Fibroblast of skin of right quadriceps (primary cell): ENCODE measurements around the gene ACTN2.

Source experiments
- DNase-seq: peaks from one replicate; pipeline ENCODE4 v3.0.0-alpha.2; 2013

ACTN2 gene

GRCh38 chr1:236744533-236744932 lies 58.2 kb downstream of the ACTN2 start:
- no peak for DNase-seq

GRCh38 chr1:236746785-236747184 lies 60.5 kb downstream of the ACTN2 start:
- DNase-seq, result no peak

DNA sequence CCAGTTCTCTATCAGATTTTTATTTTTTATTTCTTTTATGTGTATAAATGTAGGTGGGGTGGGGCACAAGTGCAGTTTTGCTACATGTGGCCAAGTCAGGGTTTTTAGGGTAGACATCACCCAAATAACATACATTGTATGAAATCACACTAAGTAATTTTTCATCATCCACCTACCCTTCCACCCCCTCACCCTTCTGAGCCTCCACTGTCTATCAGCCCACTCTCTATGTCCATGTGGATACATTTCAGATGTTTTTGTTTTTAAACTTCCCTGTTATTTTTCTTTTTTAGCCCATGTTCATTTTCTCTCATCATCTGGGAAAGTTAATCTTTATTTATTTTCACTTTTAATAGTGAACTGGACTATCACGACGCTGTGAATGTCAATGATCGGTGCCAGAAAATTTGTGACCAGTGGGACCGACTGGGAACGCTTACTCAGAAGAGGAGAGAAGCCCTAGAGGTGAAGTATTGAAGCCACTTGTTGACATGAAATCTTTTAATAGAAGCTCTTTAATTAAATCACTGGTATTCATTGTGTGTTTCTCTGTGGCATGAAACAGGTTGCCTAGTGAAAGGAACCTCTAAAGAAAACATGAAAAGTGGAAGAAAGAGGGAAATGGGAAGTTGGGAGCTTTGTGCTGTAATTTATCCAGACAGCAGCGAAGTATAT lies 61.1 kb downstream of the ACTN2 start:
- no peak for DNase-seq

GRCh38 chr1:236748268-236748870 lies 62.1 kb downstream of the ACTN2 start:
- DNase-seq, result no peak

GRCh38 chr1:236750928-236751327 lies 64.6 kb downstream of the ACTN2 start:
- no peak for DNase-seq

DNA sequence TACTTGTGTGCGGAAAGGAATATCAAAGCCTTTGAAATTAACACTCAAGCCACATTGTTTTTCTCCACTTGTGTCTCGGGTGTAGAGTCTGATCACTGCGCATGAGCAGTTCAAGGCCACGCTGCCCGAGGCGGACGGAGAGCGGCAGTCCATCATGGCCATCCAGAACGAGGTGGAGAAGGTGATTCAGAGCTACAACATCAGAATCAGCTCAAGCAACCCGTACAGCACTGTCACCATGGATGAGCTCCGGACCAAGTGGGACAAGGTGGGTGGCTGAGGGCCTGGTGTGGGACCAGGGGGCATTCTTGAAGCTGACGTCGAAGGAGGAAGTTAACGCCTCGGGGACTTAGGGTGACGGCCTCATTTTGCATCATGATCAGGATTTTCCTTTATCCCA lies 65.1 kb downstream of the ACTN2 start:
- no peak for DNase-seq

- no peak for DNase-seq
These were observed 65.6 kb downstream of the ACTN2 start for GRCh38 chr1:236751935-236752334.

DNA sequence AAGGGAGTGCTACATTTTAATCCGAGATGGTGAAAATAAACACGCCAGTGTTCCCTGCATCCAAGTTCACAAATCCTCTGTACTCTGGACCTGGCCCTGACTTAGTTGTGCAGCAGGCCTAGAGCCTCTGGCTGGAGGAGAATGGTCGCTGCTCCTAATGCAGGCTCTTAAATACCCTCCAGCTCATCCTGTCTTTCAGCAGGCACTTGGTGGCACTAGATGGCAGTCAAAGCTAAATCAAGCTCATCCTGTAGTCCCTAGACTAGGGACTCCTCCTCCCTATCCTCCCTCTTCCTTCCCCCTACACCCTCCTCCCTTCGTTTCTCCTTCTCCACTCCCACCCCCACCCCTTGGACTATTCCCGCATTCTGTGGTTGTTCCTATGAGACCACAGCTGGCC lies 67.2 kb downstream of the ACTN2 start:
- DNase-seq, result no peak

DNA sequence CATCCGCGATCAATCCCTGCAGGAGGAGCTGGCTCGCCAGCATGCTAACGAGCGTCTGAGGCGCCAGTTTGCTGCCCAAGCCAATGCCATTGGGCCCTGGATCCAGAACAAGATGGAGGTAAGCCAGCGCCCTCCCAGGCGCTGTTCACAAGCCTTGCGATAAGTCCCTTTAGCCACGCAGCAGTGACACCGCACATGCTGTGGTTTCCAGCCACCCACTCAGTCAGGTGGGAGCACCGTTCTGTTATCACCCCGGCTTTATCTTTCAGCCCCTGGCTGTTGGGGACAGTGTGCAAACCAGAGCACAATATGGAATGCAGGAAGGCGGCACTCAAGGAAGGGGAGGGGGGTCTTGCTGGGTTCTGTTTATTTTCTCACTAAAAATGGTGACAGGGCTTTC lies 67.7 kb downstream of the ACTN2 start:
- no peak for DNase-seq

DNA sequence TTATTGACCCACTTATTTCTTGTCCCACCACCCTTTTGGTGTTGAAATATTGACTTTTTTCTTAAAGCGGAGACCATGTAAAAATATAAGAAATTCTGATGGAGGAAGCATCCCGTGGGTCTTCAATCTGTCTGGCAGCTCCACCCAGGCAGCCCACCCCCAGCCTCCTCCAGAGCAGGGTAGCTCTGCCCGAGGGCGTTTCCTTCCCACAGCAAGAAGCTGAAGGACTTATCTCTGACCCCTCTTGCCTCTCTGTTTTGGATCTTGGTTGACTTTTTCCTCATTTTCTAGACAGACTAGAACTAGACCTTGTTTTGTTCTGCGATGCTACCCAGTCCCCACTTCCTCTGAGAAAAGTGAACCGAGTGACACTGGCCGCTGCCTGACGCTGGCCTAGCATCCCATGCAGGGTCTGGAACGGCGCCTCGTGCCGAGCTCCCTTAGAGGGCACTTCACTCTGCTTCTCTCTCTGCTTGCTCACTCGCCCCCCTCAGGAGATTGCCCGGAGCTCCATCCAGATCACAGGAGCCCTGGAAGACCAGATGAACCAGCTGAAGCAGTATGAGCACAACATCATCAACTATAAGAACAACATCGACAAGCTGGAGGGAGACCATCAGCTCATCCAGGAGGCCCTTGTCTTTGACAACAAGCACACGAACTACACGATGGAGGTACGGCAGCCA lies 68.4 kb downstream of the ACTN2 start:
- no peak for DNase-seq

- DNase-seq, result no peak
These were observed 71.3 kb downstream of the ACTN2 start for GRCh38 chr1:236757640-236758039.

GRCh38 chr1:236759252-236759859 lies 73.1 kb downstream of the ACTN2 start:
- DNase-seq, result peak; percentile 39

DNA sequence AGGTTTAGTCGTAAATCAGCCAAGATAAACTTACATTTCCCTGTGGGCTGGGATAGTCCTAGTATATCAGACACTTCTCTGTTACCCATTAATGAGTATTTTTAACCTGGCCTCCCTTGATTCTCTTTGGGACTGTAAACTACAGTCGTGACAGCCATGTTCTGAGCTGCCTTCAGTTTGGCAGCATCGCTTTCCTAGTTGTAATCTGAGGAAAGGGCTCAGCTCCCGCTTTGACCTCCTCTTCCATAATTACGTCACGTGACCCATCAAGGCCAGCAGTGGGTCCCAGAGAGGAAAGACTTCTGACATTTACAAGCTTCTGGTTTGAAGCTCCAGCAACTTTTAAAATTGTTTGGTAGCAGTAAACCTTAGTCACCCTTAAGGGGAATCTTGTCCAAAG lies 74.2 kb downstream of the ACTN2 start:
- no peak for DNase-seq

- no peak for DNase-seq
These were observed 74.7 kb downstream of the ACTN2 start for GRCh38 chr1:236760986-236761385.

DNA sequence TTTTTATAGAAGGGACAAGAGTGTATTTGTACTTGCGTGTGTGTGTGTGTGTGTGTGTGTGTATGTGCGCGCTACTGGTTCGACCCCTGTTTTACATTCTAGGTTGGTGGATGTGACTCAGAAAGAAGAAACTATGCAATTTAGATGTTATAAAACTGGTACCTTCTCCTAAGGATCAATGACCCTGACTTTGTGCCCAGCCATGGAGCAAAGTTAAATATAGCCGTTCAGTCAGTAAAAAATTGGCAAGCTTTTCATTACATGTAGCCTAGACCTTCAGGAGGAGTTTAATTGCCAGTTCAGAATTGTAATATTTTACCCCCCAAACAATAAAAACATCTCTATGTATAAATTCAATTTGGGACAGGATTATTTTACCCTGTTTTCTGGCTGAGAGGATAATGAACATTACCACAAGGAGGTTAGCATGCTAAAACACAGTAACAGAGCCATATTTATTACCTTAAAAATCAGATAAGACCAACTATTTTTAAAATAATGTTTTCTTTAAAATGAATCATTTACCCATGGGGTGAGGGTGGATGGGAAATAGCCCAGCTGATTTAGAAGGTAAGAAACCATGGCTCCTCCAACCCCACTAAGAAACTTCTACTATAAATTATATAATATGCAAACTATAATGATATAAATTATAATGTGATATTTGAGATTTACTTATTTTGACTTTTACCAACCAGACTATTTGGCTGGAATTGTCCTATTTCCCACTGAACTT lies 75.3 kb downstream of the ACTN2 start:
- no peak for DNase-seq

DNA sequence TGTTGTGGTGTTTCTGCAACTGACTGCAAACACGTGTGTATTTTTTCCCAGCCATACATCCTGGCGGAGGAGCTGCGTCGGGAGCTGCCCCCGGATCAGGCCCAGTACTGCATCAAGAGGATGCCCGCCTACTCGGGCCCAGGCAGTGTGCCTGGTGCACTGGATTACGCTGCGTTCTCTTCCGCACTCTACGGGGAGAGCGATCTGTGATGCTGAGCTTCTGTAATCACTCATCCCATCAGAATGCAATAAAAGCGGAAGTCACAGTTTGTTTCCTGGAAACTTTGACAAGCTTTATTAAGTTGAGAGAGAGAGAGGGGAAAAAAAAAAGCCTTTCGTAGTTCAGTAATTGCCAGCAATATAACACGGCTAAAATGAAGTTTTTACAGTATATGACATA lies 76.1 kb downstream of the ACTN2 start:
- peak; percentile 48 for DNase-seq

DNA sequence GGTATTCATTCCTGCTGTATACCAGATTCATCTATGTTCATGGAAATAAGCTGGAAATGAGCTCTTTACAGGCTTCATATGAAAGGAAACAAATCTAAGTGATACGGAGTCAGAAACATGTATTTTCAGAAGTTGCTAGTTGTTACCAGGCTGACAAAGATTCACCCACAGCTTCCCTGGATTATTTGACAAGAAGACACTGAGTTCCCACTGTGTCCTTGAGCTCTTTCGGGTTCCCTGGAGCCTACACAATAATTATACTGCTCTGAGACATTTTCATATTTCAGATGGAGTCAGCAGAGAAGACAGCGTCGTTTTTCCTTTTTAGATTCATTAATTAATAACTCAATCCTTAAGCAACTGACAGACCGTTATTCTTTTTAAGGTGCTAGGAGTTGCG lies 79.5 kb downstream of the ACTN2 start:
- DNase-seq, result no peak

DNA sequence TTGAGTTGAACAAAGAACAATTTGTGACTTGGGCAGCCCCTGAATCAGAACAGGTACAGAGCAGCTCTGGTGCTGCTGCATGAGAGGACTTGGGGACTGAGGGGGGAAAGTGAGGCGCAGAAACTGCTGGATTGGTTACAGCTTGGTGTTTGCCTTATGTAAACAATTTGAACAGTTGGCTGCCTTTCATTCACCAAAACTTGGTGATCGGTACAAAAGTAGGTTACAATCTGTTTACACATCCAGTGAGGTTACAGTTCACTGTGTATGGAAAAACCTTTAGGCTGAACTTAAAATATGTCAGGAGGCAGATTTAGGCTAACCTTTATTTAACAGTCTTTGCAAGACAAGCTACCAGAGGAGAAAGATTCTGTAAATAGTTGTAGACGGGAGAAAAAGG lies 80.2 kb downstream of the ACTN2 start:
- DNase-seq, result no peak

DNA sequence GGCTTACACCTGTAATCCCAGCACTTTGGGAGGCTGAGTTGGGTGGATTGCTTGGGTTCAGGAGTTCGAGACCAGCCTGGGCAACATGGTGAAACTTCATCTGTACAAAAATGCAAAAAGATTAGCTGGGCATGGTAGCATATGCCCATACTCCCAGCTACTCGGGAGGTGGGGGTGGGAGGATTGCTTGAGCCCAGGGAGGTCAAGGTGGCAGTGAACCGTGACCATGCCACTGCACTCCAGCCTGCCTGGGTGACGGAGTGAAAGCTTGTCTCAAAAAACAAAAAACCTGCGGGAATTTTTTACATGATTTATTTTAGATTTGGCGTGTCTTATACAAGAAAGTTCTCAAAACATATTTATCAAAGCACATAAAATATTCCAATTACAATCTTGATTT lies 81.0 kb downstream of the ACTN2 start:
- no peak for DNase-seq

GRCh38 chr1:236768601-236769000 lies 82.3 kb downstream of the ACTN2 start:
- no peak for DNase-seq

GRCh38 chr1:236773919-236774318 lies 87.6 kb downstream of the ACTN2 start:
- DNase-seq, result no peak

GRCh38 chr1:236774926-236775325 lies 88.6 kb downstream of the ACTN2 start:
- DNase-seq, result no peak

- no peak for DNase-seq
These were observed 93.0 kb downstream of the ACTN2 start for GRCh38 chr1:236779312-236779711.
